IMR-90 (cell line): ENCODE results near the gene PBX3. TPM values are rescaled to one million over a fixed set of nuclear protein-coding genes. Genes with fewer than 3 reads are reported as not detected.
"Not testable (repeated sequence)": the region's sequence is repeated elsewhere in the genome, so short reads cannot be mapped to it uniquely, and the experiment has no call there.

Source experiments
- ATAC-seq: fragments of 200-7000 bp; cut with Tn5 transposase; 2 replicates; pipeline ENCODE4 v1.9.1; 2020; ENCODE audit warnings: low read depth, mild to moderate bottlenecking, moderate library complexity
- BruUV-seq: library from RNA; stranded (reverse); fragments of 400-500 nt; replicated peaks from 2 replicates; lab custom pipeline; 2021; lab: Mats Ljungman, UMichigan
- CTCF ChIA-PET: fragments of 300-600 bp; formaldehyde crosslinking; extraction: SDS; loops from one replicate; lab custom pipeline; 2021; ENCODE audit warnings: antibody characterized with exemption; lab: Yijun Ruan, JAX
- POLR2A ChIA-PET: fragments of 300-600 bp; sonication (Branson Sonifier 250); formaldehyde crosslinking; loops from one replicate; lab custom pipeline; 2022; ENCODE audit warnings: antibody characterized with exemption; ENCODE audit not compliant: unreplicated experiment; lab: Charles Lee
- DNase-seq: peaks from one replicate; pipeline ENCODE4 v3.0.0; 2013
- H2AFZ ChIP-seq: replicated peaks from 2 replicates; pipeline ENCODE3; 2013; ENCODE audit warnings: low read length, mild to moderate bottlenecking; ENCODE audit not compliant: poor library complexity
- H2AK5ac ChIP-seq: 2 replicates; pipeline ENCODE4 v1.6.1; 2013; ENCODE audit warnings: low read depth, low read length, inconsistent platforms
- H2AK9ac ChIP-seq: replicated peaks from 2 replicates; pipeline ENCODE3; 2013; ENCODE audit warnings: mild to moderate bottlenecking, low read depth, low read length, moderate library complexity; ENCODE audit not compliant: poor library complexity
- H2BK120ac ChIP-seq: 2 replicates; pipeline ENCODE4 v1.6.1; 2013; ENCODE audit warnings: low read depth, low read length, inconsistent platforms
- H2BK15ac ChIP-seq: 3 replicates; pipeline ENCODE4 v1.6.1; 2013; ENCODE audit warnings: low read depth, low read length, inconsistent platforms
- H2BK20ac ChIP-seq: 2 replicates; pipeline ENCODE4 v1.6.1; 2013; ENCODE audit warnings: low read depth, mild to moderate bottlenecking, inconsistent platforms, low read length, moderate library complexity
- H2BK5ac ChIP-seq: 2 replicates; pipeline ENCODE4 v1.6.1; 2013; ENCODE audit warnings: mild to moderate bottlenecking, low read depth, low read length, inconsistent platforms; ENCODE audit not compliant: poor library complexity, severe bottlenecking
- H3K14ac ChIP-seq: replicated peaks from 2 replicates; pipeline ENCODE4 v1.6.1; 2013; ENCODE audit warnings: low read depth, low read length, inconsistent platforms
- H3K18ac ChIP-seq: 2 replicates; pipeline ENCODE4 v1.6.1; 2013; ENCODE audit warnings: low read depth, low read length, control low read depth
- H3K23ac ChIP-seq: 2 replicates; pipeline ENCODE4 v1.6.1; 2013; ENCODE audit warnings: low read depth, low read length, inconsistent platforms
- H3K27ac ChIP-seq: 2 replicates; pipeline ENCODE4 v1.5.1; 2013; ENCODE audit warnings: mild to moderate bottlenecking, control low read depth, low read length; ENCODE audit not compliant: insufficient read depth
- H3K27me3 ChIP-seq: 2 replicates; pipeline ENCODE4 v1.6.1; 2013; ENCODE audit warnings: low read length; ENCODE audit not compliant: control insufficient read depth, insufficient read depth
- H3K36me3 ChIP-seq: 2 replicates; pipeline ENCODE4 v1.6.1; 2013; ENCODE audit warnings: low read length, mixed read lengths; ENCODE audit not compliant: control insufficient read depth, insufficient read depth
- H3K4ac ChIP-seq: 2 replicates; pipeline ENCODE4 v1.6.1; 2013; ENCODE audit warnings: low read depth, low read length, inconsistent platforms
- H3K4me1 ChIP-seq: 2 replicates; pipeline ENCODE4 v1.6.1; 2013; ENCODE audit warnings: low read length, mixed read lengths; ENCODE audit not compliant: control insufficient read depth, insufficient read depth
- H3K4me2 ChIP-seq: 2 replicates; pipeline ENCODE4 v1.6.1; 2013; ENCODE audit warnings: low read depth, mild to moderate bottlenecking, control low read depth, low read length, moderate library complexity
- H3K4me3 ChIP-seq: 2 replicates; pipeline ENCODE4 v1.5.1; 2013; ENCODE audit warnings: low read depth, mild to moderate bottlenecking, control low read depth, low read length, moderate library complexity; ENCODE audit not compliant: insufficient read depth
- H3K56ac ChIP-seq: 2 replicates; pipeline ENCODE4 v1.6.1; 2013; ENCODE audit warnings: low read length, inconsistent platforms; ENCODE audit not compliant: insufficient read depth; ENCODE audit errors: extremely low read depth
- H3K79me1 ChIP-seq, 2 experiments: 2 replicates each; pipeline ENCODE4 v1.6.1; 2013; ENCODE audit warnings: low read length in 2 of 2, inconsistent platforms in 1 of 2, low read depth in 1 of 2
- H3K9ac ChIP-seq: 2 replicates; pipeline ENCODE4 v1.6.1; 2013; ENCODE audit warnings: low read depth, low read length, control low read depth
- H3K9me1 ChIP-seq: 2 replicates; pipeline ENCODE4 v1.6.1; 2013; ENCODE audit warnings: low read length, inconsistent platforms; ENCODE audit not compliant: insufficient read depth
- H3K9me3 ChIP-seq: 2 replicates; pipeline ENCODE4 v1.6.1; 2013; ENCODE audit warnings: low read length; ENCODE audit not compliant: control insufficient read depth, insufficient read depth
- H4K20me1 ChIP-seq: 2 replicates; pipeline ENCODE4 v1.6.1; 2013; ENCODE audit warnings: low read length, inconsistent platforms; ENCODE audit not compliant: insufficient read depth
- H4K5ac ChIP-seq: 2 replicates; pipeline ENCODE4 v1.6.1; 2013; ENCODE audit warnings: mild to moderate bottlenecking, low read depth, low read length, control low read depth
- H4K8ac ChIP-seq, 2 experiments: 2 replicates each; pipeline ENCODE4 v1.6.1; 2013; ENCODE audit warnings: low read depth in 2 of 2, low read length in 2 of 2, control low read depth in 1 of 2, inconsistent platforms in 1 of 2
- H4K91ac ChIP-seq: 2 replicates; pipeline ENCODE4 v1.6.1; 2013; ENCODE audit warnings: low read depth, low read length, inconsistent platforms; ENCODE audit not compliant: insufficient read depth
- WGBS, 2 experiments: methylation state at CpG; one replicate each; pipeline versions ENCODE4 v1.1.5 to v1.1.7; 2013; ENCODE audit warnings: missing lambda C conversion rate in 2 of 2; ENCODE audit not compliant: insufficient read length in 1 of 2; ENCODE audit errors: extremely low coverage in 2 of 2; 5-methylcytosine and 5-hydroxymethylcytosine counted together
- dilution Hi-C: fragments of 300-500 bp; cut with HindIII; formaldehyde crosslinking; loops from one replicate; pipeline ENCODE4 v1.14.3; 2018; ENCODE audit warnings: low sequenced_read_pairs; ENCODE audit not compliant: unreplicated experiment
- in situ Hi-C: fragments of 300-500 bp; cut with MboI; formaldehyde crosslinking; loops from 3 replicates; pipeline ENCODE4 v1.14.3; 2019; ENCODE audit warnings: low sequenced_read_pairs, inconsistent platforms, mixed read lengths
- intact Hi-C: fragments of 100-400 bp; cut with micrococcal nuclease; formaldehyde crosslinking; loops from 2 replicates; pipeline ENCODE4 v1.10.0; 2022
- polyA plus RNA-seq, 3 experiments: library from polyadenylated mRNA; depleted of rRNA; stranded (reverse); fragments of >200 nt; gene quantifications; 2 replicates each; pipeline ENCODE4 v1.2.3, GENCODE V29; 2012; ENCODE audit warnings: low replicate concordance in 1 of 3
- total RNA-seq: library from RNA; depleted of rRNA; stranded (reverse); fragments of >200 nt; gene quantifications from 2 replicates; pipeline ENCODE4 v1.2.3, GENCODE V29; 2012

The PBX3 gene
- total and polyA plus RNA-seq, 2 of the 4 experiments (the other 2 are of a cell fraction): 12.0 to 15.6 TPM

GRCh38 chr9:125823874-125824406, 76.8 kb downstream of the PBX3 start:
- CTCF ChIA-PET: interaction anchor here (0.5 to 0.6 kb wide), 2 partner anchors 46 to 175 kb away, joined by 3 read pairs; no protein-coding TSS in a partner anchor
- BruUV-seq: not testable (repeated sequence)

More at GRCh38 chr9:125823874-125824406, 76.8 kb downstream of the PBX3 start:
- H2BK15ac ChIP-seq, H3K4me2 ChIP-seq, DNase-seq, H3K9me3 ChIP-seq, H2BK5ac ChIP-seq, H3K18ac ChIP-seq, H3K14ac ChIP-seq, H2AK5ac ChIP-seq, H4K91ac ChIP-seq, H3K4ac ChIP-seq, H3K23ac ChIP-seq, H3K9ac ChIP-seq, H3K4me3 ChIP-seq, H4K5ac ChIP-seq, intact Hi-C loops, H2AFZ ChIP-seq, in situ Hi-C loops, H3K9me1 ChIP-seq, POLR2A ChIA-PET, H2BK20ac ChIP-seq, H2AK9ac ChIP-seq, ATAC-seq, H4K8ac ChIP-seq, H3K27ac ChIP-seq, H3K36me3 ChIP-seq, H3K4me1 ChIP-seq, H2BK120ac ChIP-seq, H4K20me1 ChIP-seq, H3K27me3 ChIP-seq, H3K56ac ChIP-seq, dilution Hi-C loops: not testable (repeated sequence)
- 83% methylated on average over 2 of the region's 6 CpGs; no CpG with 5 or more reads in 1 of the 2 experiments for WGBS, 2 experiments
- peaks cover 17 to 21% of the 10 kb centered on the region in 2 experiments for H3K79me1 ChIP-seq
